HL-60/S4 treated with phorbol 12-myristate 13-acetate at 8.2 ng/mL for 4 days and 3 days (cell line): ENCODE data around the gene C19orf12.
"Not testable (repeated sequence)": the region's sequence is repeated elsewhere in the genome, so short reads cannot be mapped to it uniquely, and the experiment has no call there.

Experiments used
- in situ Hi-C: fragments of 300-500 bp; cut with MboI; formaldehyde crosslinking; loops from 2 replicates; pipeline ENCODE4 v1.15.0; 2022; ENCODE audit warnings: low sequenced_read_pairs

Gene C19orf12

GRCh38 chr19:29678484-29679106 is 36.5 kb downstream of the C19orf12 start:
- in situ Hi-C loops: no loop called here

GRCh38 chr19:29677001-29677817 is 37.9 kb downstream of the C19orf12 start:
- in situ Hi-C loops: no loop called here

DNA sequence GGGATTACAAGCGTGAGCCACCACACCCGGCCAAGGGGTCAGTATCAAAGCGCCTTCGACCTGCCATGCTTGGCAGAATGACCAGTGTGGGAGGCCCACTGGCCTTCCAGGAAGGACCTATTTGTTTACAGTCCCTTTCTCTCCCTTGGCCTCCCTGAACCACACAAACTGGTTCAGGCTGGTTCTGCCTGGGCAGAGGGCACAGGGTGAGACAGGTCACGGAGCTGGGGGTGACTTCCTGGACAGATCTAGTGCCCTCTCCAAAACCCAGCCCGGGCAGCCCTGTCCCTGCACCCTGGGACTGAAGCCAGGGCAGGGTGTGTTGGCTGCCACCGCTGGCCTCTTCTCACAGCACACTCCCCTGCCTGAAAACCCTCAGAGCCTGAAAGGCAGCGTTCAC is 38.5 kb downstream of the C19orf12 start:
- in situ Hi-C loops: no loop called here

GRCh38 chr19:29675650-29676186 is 39.3 kb downstream of the C19orf12 start:
- in situ Hi-C loops: no loop called here

- in situ Hi-C loops: no loop called here
These were observed 39.9 kb downstream of the C19orf12 start for GRCh38 chr19:29675120-29675649.

DNA sequence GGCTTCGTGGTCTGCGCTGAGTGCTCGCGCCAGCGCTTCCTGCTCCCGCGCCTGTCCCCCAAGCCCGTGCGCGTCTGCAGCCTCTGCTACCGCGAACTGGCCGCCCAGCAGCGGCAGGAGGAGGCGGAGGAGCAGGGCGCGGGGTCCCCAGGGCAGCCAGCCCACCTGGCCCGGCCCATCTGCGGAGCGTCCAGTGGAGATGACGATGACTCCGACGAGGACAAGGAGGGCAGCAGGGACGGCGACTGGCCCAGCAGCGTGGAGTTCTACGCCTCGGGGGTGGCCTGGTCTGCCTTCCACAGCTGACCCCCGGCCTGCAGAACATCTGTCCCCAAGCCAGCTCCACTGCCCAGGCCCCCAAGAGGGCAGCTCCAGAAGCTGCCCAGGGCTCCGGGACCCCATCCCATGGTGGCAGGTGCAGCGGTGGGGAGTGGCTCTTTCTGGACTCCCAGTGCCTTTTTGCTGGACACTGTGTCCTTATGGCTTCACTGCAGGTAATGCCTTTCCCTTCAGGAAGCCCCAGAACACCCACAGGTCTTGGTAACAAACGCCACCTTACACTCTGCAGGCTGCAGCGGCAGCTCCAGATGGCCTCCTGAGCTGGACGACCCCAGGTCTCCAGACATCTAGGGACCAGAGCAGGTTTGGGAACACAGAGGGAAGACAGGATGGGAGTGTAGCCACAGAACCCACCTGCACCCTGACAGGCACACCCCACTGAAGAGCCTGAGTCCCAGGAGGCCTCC is 40.5 kb downstream of the C19orf12 start:
- in situ Hi-C loops: no loop called here

- in situ Hi-C loops: no loop called here
These were observed 41.4 kb downstream of the C19orf12 start for GRCh38 chr19:29673451-29674371.

DNA sequence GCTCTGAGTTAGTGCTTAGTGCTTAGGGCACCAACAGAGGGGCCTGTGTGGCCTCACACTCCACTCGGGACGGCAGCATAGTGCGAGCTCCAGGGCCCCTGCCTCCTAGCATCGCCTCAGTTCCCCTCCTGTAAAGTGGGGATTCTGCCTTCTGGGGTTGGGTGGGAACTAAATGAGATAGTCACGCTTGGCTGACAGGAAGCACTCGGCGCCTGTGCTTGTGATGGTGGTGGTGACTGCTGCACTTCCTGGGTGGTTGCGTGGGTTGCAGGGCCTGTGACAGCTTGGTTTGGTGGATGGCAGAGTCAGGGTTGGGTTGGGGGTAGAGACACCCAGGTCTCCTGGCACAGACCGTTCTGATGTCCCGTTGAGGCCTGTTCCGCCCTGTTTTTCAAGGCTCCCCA is 42.1 kb downstream of the C19orf12 start:
- in situ Hi-C loops: no loop called here

DNA sequence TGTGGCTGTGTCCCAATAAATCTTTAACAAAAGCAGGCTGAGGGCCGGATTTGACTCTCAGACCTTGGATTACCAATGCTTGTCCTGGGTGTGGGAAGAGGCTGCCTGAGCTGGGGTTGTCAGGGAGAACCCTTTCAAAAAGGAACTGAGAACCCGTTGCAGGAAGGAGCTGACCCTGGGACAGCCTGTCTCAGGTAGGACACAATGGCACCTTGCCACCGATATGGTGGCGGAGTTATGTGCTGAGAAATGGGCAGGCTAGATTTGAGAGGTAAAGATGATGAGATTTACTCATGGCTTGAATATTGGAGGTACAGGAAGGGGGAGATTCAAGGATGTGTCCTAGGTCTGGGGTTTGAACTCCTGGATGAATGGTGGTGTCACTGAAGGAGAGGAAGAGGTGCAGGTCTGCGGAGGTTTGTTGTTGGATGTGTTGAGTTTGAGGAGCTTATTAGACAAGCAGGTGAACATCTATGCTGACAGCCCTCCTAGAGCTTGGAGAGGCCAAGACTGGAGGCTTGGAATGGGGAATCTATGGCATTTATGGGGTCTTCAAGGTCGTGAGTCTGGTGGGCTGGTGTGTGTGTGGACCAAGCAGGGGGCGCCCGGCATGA is 42.6 kb downstream of the C19orf12 start:
- in situ Hi-C loops: no loop called here

DNA sequence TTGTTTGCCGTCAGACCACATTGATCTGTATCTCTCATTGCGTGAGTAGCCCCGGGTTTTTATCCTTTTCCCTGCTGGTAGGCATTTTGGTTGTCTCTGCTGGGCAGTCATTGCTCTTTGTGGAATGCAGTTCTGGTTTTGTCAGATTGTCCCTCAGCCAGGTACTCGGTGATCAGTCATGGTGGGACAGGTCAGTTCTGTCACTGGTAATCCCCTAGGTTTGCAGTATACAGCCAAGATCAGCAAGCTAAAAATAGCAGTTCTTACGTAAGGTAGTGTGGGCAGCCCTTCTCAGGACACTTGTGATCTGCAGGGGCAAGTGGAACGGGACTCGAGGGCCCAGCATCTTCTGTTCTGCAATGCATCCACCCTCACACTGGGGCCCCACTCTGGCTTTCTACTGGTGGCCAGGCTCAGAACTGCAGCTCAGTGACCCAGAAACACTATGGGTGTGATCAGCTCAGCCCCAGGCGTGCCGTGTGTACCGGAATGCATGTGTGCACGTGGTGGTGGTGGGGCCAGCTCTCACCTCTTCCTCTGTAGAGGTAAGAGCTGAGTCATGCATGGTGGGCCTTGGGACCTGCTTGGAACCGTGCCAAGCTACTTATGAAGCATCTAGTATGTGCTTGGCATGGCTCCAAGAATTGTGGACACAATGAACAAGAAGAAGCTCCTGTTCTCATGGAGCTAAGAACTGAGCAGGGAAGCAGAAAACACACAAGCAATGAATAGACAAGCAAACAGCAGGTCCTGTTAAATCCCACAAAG is 43.5 kb downstream of the C19orf12 start:
- in situ Hi-C loops: no loop called here

DNA sequence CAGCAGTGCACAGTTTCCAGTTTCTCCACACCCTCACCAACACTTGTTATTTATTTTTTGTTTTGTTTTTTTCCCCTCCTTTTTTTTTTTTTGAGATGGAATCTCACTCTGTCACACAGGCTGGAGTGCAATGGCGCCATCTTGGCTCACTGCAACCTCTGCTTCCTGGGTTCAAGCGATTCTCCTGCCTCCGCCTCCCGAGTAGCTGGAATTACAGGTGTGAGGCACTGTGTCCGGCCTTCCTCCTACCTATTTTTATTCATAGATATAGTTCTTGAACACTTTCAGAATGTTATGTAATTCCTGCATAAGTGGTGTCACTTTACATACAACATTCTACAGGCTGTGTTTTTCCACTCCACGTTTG is 44.1 kb downstream of the C19orf12 start:
- in situ Hi-C loops: not testable (repeated sequence)

GRCh38 chr19:29670255-29670654 is 44.8 kb downstream of the C19orf12 start:
- in situ Hi-C loops: no loop called here

DNA sequence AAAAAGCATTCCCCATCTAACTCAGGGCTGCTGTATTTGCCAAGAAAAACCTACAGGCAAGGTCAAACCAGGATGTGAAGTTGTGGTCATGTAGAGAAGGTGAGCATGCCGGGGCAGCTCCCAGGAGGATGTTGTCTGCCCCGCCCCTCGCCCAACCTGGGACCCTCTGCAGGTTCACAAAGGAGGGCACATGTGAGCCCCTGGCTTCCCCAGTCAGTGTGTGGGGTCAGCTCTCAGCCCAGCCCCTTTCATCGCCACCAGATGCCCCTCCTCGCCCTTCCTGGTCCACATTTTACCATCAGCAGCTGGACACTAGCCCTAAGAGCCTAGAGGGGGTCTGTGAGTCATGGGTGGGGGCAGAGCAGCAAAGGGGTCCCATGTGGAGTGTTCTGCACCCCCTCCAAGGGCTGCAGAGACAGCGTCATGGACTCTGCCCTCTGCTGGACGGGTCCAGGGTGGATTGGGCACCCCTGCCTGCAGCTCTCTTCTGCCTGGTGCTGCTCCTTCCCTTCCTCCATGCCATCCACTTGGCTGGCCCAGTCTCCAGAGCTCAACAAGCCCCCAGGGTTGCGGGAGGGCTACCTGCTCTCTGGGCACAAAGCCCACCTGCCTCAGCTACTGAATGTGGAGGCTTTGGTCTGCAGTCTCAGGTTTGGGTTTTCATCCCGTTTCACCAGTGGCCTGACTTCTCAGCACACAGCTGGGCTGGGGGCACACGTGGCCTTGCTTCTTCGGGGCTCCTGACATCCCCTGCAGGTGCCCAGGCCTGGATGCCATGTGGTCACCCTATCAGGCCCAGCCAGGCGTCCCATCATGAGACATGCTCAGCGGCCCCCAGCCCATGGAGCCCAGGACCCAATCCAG is 46.1 kb downstream of the C19orf12 start:
- in situ Hi-C loops: no loop called here

DNA sequence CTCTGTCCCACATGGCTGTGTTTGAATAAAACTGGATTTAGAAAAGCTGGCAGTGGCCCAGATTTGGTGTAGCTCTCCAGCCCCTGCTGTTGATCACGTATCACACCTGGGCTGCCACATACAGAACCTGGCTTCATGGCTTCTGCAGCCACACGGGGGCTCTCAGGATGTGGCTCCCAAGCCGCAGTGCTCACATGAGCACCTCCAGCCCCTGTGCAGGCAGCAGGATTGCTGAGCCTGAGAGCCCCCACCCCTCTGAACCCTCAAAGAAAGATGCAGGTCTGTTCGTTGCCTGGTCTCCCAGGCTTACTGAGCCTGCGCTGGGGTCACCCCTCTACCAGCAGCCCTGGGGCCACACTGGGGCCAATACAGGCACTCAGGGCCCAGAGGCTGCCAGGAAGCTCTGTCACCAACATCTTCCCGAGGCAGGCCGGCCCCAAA is 47.1 kb downstream of the C19orf12 start:
- in situ Hi-C loops: no loop called here

DNA sequence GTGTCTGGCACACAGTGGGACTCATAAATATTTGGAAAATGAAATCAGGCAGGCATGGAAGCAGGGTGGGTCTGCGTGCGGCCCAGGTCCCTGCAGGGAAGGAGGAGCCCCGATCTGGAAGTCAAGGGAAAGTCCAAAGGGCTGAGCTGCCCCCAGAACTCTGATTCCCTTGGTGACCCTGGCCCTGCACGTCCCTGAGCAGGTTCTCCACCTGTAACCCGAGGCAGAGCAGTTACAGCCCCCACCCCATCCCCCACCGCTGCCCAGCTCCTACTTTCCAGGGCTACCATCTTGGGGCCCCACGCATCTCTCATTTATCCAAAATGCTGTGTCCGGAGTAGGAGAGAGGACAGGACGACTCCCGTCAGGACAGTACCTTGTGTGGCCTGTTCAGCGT is 47.7 kb downstream of the C19orf12 start:
- in situ Hi-C loops: no loop called here

DNA sequence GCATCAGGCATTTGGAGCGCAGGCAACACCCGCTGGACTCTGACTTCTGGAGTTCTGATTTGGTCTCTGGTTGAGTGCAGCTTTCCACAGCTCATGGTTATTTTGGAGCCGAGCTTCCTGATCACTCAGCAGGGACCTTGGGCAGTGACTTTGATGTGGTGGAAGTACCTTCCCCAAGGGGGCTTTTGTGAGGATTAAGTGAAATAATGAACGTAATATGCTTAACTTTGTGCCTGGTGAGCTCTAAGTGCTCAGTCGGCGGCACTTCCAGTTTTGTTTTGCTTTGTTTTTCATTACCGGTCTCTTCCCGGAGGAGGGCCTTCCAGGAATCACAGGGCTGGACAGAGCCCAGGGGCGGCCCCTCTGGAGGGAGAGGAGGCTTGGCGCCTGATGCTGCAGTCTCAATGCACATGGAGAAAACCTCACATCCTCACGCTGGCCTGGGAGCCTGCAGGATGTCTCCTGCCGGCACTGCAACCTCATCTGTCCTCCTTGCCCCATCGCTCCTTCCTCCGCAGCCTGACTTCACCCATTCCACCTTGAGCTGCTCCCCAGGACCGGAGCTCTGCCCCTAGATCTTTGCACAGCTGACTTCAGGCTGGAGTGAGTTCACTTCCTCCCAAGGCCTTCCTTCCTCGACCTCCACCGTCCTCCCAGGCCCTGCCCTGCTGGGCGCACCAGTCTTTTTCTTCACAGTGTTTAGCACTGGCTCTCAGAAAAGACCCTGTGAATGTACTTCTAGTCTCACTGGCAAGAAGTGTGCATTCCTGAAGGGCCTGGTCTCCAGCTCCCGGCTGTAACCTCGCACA is 48.3 kb downstream of the C19orf12 start:
- in situ Hi-C loops: no loop called here

- in situ Hi-C loops: no loop called here
These were observed 49.1 kb downstream of the C19orf12 start for GRCh38 chr19:29665826-29666577.
